Neural progenitor cell (in vitro differentiated cells): ENCODE measurements around the gene EIF1B. TPM values are rescaled to one million over a fixed set of nuclear protein-coding genes. Genes with fewer than 3 reads are reported as not detected.

ENCODE experiments used
- DNase-seq: peaks from one replicate; pipeline ENCODE4 v3.0.0-alpha.2; 2016; ENCODE audit warnings: low spot score
- H2AFZ ChIP-seq: fragments of 200-600 bp; sonication (generic); replicated peaks from 2 replicates; pipeline ENCODE4 v1.6.1; 2016; ENCODE audit warnings: antibody characterized with exemption
- H3F3A ChIP-seq: fragments of 200-600 bp; sonication (generic); 2 replicates; pipeline ENCODE4 v1.6.1; 2016; ENCODE audit warnings: antibody characterized with exemption, low read depth
- H3K27ac ChIP-seq: fragments of 200-600 bp; sonication (generic); 2 replicates; pipeline ENCODE4 v1.5.1; 2016; ENCODE audit warnings: mild to moderate bottlenecking
- H3K27me3 ChIP-seq: fragments of 200-600 bp; sonication (generic); 2 replicates; pipeline ENCODE4 v1.6.1; 2016; ENCODE audit warnings: mild to moderate bottlenecking, moderate library complexity
- H3K36me3 ChIP-seq: fragments of 200-600 bp; sonication (generic); 2 replicates; pipeline ENCODE4 v1.5.1; 2016
- H3K4me1 ChIP-seq: fragments of 200-600 bp; sonication (generic); 2 replicates; pipeline ENCODE4 v1.6.1; 2016; ENCODE audit warnings: mixed run types
- H3K4me2 ChIP-seq: fragments of 200-600 bp; sonication (generic); 2 replicates; pipeline ENCODE4 v1.6.1; 2016
- H3K4me3 ChIP-seq: fragments of 200-600 bp; sonication (generic); 2 replicates; pipeline ENCODE4 v1.5.1; 2016
- H3K79me2 ChIP-seq: fragments of 200-600 bp; sonication (generic); 2 replicates; pipeline ENCODE4 v1.6.1; 2016; ENCODE audit warnings: low read depth
- H3K9ac ChIP-seq: fragments of 200-600 bp; sonication (generic); 2 replicates; pipeline ENCODE4 v1.6.1; 2016
- H3K9me3 ChIP-seq: fragments of 200-600 bp; sonication (generic); 2 replicates; pipeline ENCODE4 v1.5.1; 2016; ENCODE audit warnings: low read depth
- H4K20me1 ChIP-seq: fragments of 200-600 bp; sonication (generic); 2 replicates; pipeline ENCODE4 v1.6.1; 2016; ENCODE audit warnings: low read depth
- H3K27ac Mint-ChIP-seq: 3 replicates; pipeline ENCODE4 v1.8.0; 2021; ENCODE audit warnings: mixed read lengths
- H3K27me3 Mint-ChIP-seq: 2 replicates; pipeline ENCODE4 v1.8.0; 2022; ENCODE audit warnings: low read depth, mild to moderate bottlenecking, inconsistent platforms, moderate library complexity, mixed read lengths; ENCODE audit not compliant: insufficient read depth
- H3K36me3 Mint-ChIP-seq: 3 replicates; pipeline ENCODE4 v1.8.0; 2021; ENCODE audit warnings: mixed read lengths
- H3K4me1 Mint-ChIP-seq: 3 replicates; pipeline ENCODE4 v1.8.0; 2021; ENCODE audit warnings: mixed read lengths
- H3K4me3 Mint-ChIP-seq: 3 replicates; pipeline ENCODE4 v1.8.0; 2021; ENCODE audit warnings: mild to moderate bottlenecking, moderate library complexity, mixed read lengths
- H3K9me3 Mint-ChIP-seq: 3 replicates; pipeline ENCODE4 v1.8.0; 2020; ENCODE audit warnings: mixed read lengths
- CTCF ChIP-seq: fragments of 200-600 bp; sonication (generic); IDR thresholded peaks from 2 replicates; pipeline ENCODE4 v1.5.1; 2017; ENCODE audit warnings: antibody characterized with exemption, mild to moderate bottlenecking
- EZH2 ChIP-seq: fragments of 200-600 bp; sonication (generic); IDR thresholded peaks from 2 replicates; pipeline ENCODE4 v1.6.1; 2017; ENCODE audit warnings: antibody characterized with exemption, mild to moderate bottlenecking, moderate library complexity
- EZH2phosphoT487 ChIP-seq: fragments of 200-600 bp; sonication (generic); IDR thresholded peaks from 2 replicates; pipeline ENCODE4 v1.6.1; 2017; ENCODE audit warnings: antibody characterized with exemption
- total RNA-seq: library from RNA; depleted of rRNA; stranded (reverse); fragments of >200 nt; gene quantifications from 2 replicates; pipeline ENCODE4 v1.2.3, GENCODE V29; 2015; ENCODE audit warnings: low replicate concordance

The EIF1B gene
- total RNA-seq, 1 donor from 2014 or later = 45.3 TPM

- Histone ChIP-seq H3K9me3 (no peaks in the 10 kb centered on the region), H3K4me3 (no peak overlapping the region), H3K4me2 (no peak overlapping the region), H3K36me3 (no peaks in the 10 kb centered on the region), H2AFZ (no peak overlapping the region), H3K27ac (no peak overlapping the region), H4K20me1 (no peaks in the 10 kb centered on the region), H3K79me2 (no peaks in the 10 kb centered on the region), H3K27me3 (no peaks in the 10 kb centered on the region), H3F3A (no peaks in the 10 kb centered on the region), H3K4me1 (no peaks in the 10 kb centered on the region), H3K9ac (no peak overlapping the region)
- Mint-ChIP-seq H3K9me3 (no peaks in the 10 kb centered on the region), H3K4me3 (no peak overlapping the region), H3K27ac (no peak overlapping the region), H3K27me3 (peaks cover 2% of the 10 kb centered on the region), H3K36me3 (no peaks in the 10 kb centered on the region), H3K4me1 (no peaks in the 10 kb centered on the region)
- DNase-seq = no peak
- TF ChIP-seq EZH2phosphoT487 (no peak), CTCF (no peak), EZH2 (no peak)
Observed at GRCh38 chr3:40302784-40303183, 6.7 kb upstream of the EIF1B start.

GRCh38 chr3:40304352-40304751 is 5.2 kb upstream of the EIF1B start:
- H3K9ac ChIP-seq = no peak overlapping the region
- peaks cover 2% of the 10 kb centered on the region for H3K27me3 Mint-ChIP-seq
- H2AFZ ChIP-seq = no peak overlapping the region
- no peaks in the 10 kb centered on the region for H3K9me3 Mint-ChIP-seq
- no peak overlapping the region for H3K4me3 Mint-ChIP-seq
- no peaks in the 10 kb centered on the region for H3K79me2 ChIP-seq
- H3K4me2 ChIP-seq = no peak overlapping the region
- no peak for DNase-seq
- no peak overlapping the region for H3K27ac ChIP-seq
- no peaks in the 10 kb centered on the region for H3K36me3 Mint-ChIP-seq
- H3K9me3 ChIP-seq = no peaks in the 10 kb centered on the region
- no peak overlapping the region for H3K27ac Mint-ChIP-seq
- H4K20me1 ChIP-seq = no peaks in the 10 kb centered on the region
- no peaks in the 10 kb centered on the region for H3K27me3 ChIP-seq
- no peaks in the 10 kb centered on the region for H3F3A ChIP-seq
- H3K4me1 ChIP-seq = peaks cover 4% of the 10 kb centered on the region
- H3K4me1 Mint-ChIP-seq = peaks cover 5% of the 10 kb centered on the region
- no peaks in the 10 kb centered on the region for H3K36me3 ChIP-seq
- H3K4me3 ChIP-seq = no peak overlapping the region
- TF ChIP-seq EZH2phosphoT487 (no peak), EZH2 (no peak), CTCF (no peak)

- Mint-ChIP-seq H3K4me1 (peaks cover 10% of the 10 kb centered on the region), H3K27ac (no peak overlapping the region), H3K27me3 (peaks cover 5% of the 10 kb centered on the region), H3K9me3 (no peaks in the 10 kb centered on the region), H3K36me3 (peaks cover 4% of the 10 kb centered on the region), H3K4me3 (no peak overlapping the region)
- Histone ChIP-seq H4K20me1 (no peaks in the 10 kb centered on the region), H3F3A (peaks cover under 1% of the 10 kb centered on the region), H3K4me3 (no peak overlapping the region), H2AFZ (no peak overlapping the region), H3K36me3 (peaks cover 4% of the 10 kb centered on the region), H3K9me3 (no peaks in the 10 kb centered on the region), H3K4me2 (no peak overlapping the region), H3K79me2 (peaks cover 18% of the 10 kb centered on the region), H3K9ac (no peak overlapping the region), H3K4me1 (peaks cover 10% of the 10 kb centered on the region), H3K27me3 (no peaks in the 10 kb centered on the region), H3K27ac (no peak overlapping the region)
- no peak for TF ChIP-seq CTCF
- DNase-seq = no peak
Observed at GRCh38 chr3:40306336-40306735, 3.2 kb upstream of the EIF1B start.

- no peaks in the 10 kb centered on the region for H3K27me3 ChIP-seq
- Mint-ChIP-seq H3K27me3 (peaks cover 5% of the 10 kb centered on the region), H3K4me1 (peaks cover 17% of the 10 kb centered on the region), H3K4me3 (no peak overlapping the region), H3K27ac (no peak overlapping the region), H3K9me3 (no peaks in the 10 kb centered on the region), H3K36me3 (peaks cover 11% of the 10 kb centered on the region)
- TF ChIP-seq EZH2 (no peak), CTCF (no peak), EZH2phosphoT487 (no peak)
- no peak overlapping the region for H3K27ac ChIP-seq
- peaks cover 7% of the 10 kb centered on the region for H3F3A ChIP-seq
- no peak overlapping the region for H3K4me3 ChIP-seq
- H3K4me2 ChIP-seq = no peak overlapping the region
- H2AFZ ChIP-seq = no peak overlapping the region
- no peak for DNase-seq
- peaks cover 16% of the 10 kb centered on the region for H3K4me1 ChIP-seq
- no peaks in the 10 kb centered on the region for H3K9me3 ChIP-seq
- peaks cover 12% of the 10 kb centered on the region for H3K36me3 ChIP-seq
- no peaks in the 10 kb centered on the region for H4K20me1 ChIP-seq
- H3K79me2 ChIP-seq = peaks cover 26% of the 10 kb centered on the region
- no peak overlapping the region for H3K9ac ChIP-seq
Observed at GRCh38 chr3:40307176-40307575, 2.3 kb upstream of the EIF1B start.
